GM12878 (cell line): Measurements from ENCODE around the gene TRUB2. TPM values are rescaled to one million over a fixed set of nuclear protein-coding genes. Genes with fewer than 3 reads are reported as not detected.

Experiments
- ATAC-seq: fragments of 200-7000 bp; cut with Tn5 transposase; 3 replicates; pipeline ENCODE4 v1.9.1; 2020; ENCODE audit warnings: mild to moderate bottlenecking, moderate library complexity
- BruUV-seq: library from RNA; stranded (reverse); fragments of 400-500 nt; replicated peaks from 2 replicates; lab custom pipeline; 2021; lab: Mats Ljungman, UMichigan
- CTCF ChIA-PET: fragments of 300-600 bp; sonication (Branson Sonifier 250); formaldehyde crosslinking; extraction: SDS; loops from one replicate; lab custom pipeline; 2021; ENCODE audit warnings: inconsistent platforms; lab: Yijun Ruan, JAX
- POLR2A ChIA-PET: fragments of 350-600 bp; formaldehyde crosslinking; extraction: SDS; loops from one replicate; lab custom pipeline; 2021; ENCODE audit warnings: inconsistent platforms; lab: Charles Lee
- RAD21 ChIA-PET: fragments of 300-600 bp; sonication (Branson Sonifier 250); formaldehyde crosslinking; loops from one replicate; lab custom pipeline; 2023; ENCODE audit warnings: antibody characterized with exemption; ENCODE audit not compliant: unreplicated experiment; lab: Charles Lee
- SMC1A ChIA-PET: fragments of 300-600 bp; sonication (Branson Sonifier 250); formaldehyde crosslinking; loops from one replicate; lab custom pipeline; 2023; ENCODE audit not compliant: unreplicated experiment, uncharacterized antibody; lab: Charles Lee
- DNase-seq: peaks from one replicate; pipeline ENCODE4 v3.0.0-alpha.2; 2011; ENCODE audit warnings: low read depth, low spot score
- FAIRE-seq: peaks from 3 replicates; lab custom pipeline; 2011; peaks lifted over from hg19 to GRCh38; lab: Jason Lieb, UNC
- H2AFZ ChIP-seq: 2 replicates; pipeline ENCODE4 v1.6.0; 2011; ENCODE audit warnings: low read depth, low read length, control low read depth; ENCODE audit not compliant: control insufficient read depth
- H3K27ac ChIP-seq: 2 replicates; pipeline ENCODE4 v1.5.1; 2011; ENCODE audit warnings: control low read depth; ENCODE audit not compliant: control insufficient read depth, insufficient read depth
- H3K27me3 ChIP-seq, 2 experiments: replicated peaks in 1 of 2; 2 replicates each; pipeline versions ENCODE4 v1.6.0 to v1.6.1; 2011; ENCODE audit warnings: low read length in 1 of 2; ENCODE audit not compliant: control insufficient read depth in 2 of 2, insufficient read depth in 2 of 2
- H3K36me3 ChIP-seq, 2 experiments: 2 replicates each; pipeline ENCODE4 v1.5.1; 2011; ENCODE audit warnings: low read length in 1 of 2; ENCODE audit not compliant: control insufficient read depth in 2 of 2, insufficient read depth in 2 of 2
- H3K4me1 ChIP-seq: 2 replicates; pipeline ENCODE4 v1.6.1; 2011; ENCODE audit warnings: mild to moderate bottlenecking, low read length, moderate library complexity, mixed read lengths; ENCODE audit not compliant: control insufficient read depth, insufficient read depth
- H3K4me2 ChIP-seq: 2 replicates; pipeline ENCODE4 v1.6.0; 2011; ENCODE audit warnings: control low read depth; ENCODE audit not compliant: control insufficient read depth, insufficient read depth
- H3K4me3 ChIP-seq: fragments of 200-600 bp; sonication (generic); 2 replicates; pipeline ENCODE4 v1.5.1; 2016
- H3K79me2 ChIP-seq: 2 replicates; pipeline ENCODE4 v1.6.0; 2011; ENCODE audit warnings: low read length; ENCODE audit not compliant: control insufficient read depth, insufficient read depth
- H3K9ac ChIP-seq: 2 replicates; pipeline ENCODE4 v1.8.0; 2011; ENCODE audit warnings: low read length, control low read depth, mixed read lengths; ENCODE audit not compliant: control insufficient read depth, insufficient read depth
- H3K9me3 ChIP-seq: replicated peaks from 3 replicates; pipeline ENCODE4 v1.5.1; 2011; ENCODE audit warnings: mild to moderate bottlenecking, low read length; ENCODE audit not compliant: control insufficient read depth, insufficient read depth
- H4K20me1 ChIP-seq: 2 replicates; pipeline ENCODE4 v1.6.0; 2011; ENCODE audit not compliant: control insufficient read depth, insufficient read depth
- BRCA1 ChIP-seq: IDR thresholded peaks from 2 replicates; pipeline ENCODE4 v1.6.1; 2011; ENCODE audit warnings: low read depth, low read length, improper control_type of control experiment
- CBX5 ChIP-seq: sonication (generic); IDR thresholded peaks from 2 replicates; pipeline ENCODE4 v1.6.1; 2016; ENCODE audit warnings: low read depth, moderate library complexity, mild to moderate bottlenecking, inconsistent platforms
- DPF2 ChIP-seq: fragments of 450-650 bp; IDR thresholded peaks from 2 replicates; pipeline ENCODE4 v1.6.1; 2017; ENCODE audit warnings: mild to moderate bottlenecking
- EGR1 ChIP-seq, 2 experiments: IDR thresholded peaks; 1 replicate in 1 of 2; 2 replicates in 1 of 2; pipeline ENCODE4 v1.6.1; 2011 to 2012; ENCODE audit warnings: low read depth in 2 of 2, low read length in 2 of 2, borderline replicate concordance in 1 of 2, mild to moderate bottlenecking in 1 of 2, moderate library complexity in 1 of 2
- ETV6 ChIP-seq, 2 experiments: fragments of 450-650 bp in 1 of 2; IDR thresholded peaks in 1 of 2; conservative IDR thresholded peaks in 1 of 2; 2 replicates each; pipeline ENCODE4 v1.6.1; 2014; ENCODE audit warnings: antibody characterized with exemption in 1 of 2, borderline replicate concordance in 1 of 2, low read depth in 1 of 2, mild to moderate bottlenecking in 1 of 2, moderate library complexity in 1 of 2
- FOXK2 ChIP-seq: fragments of 450-650 bp; IDR thresholded peaks from 2 replicates; pipeline ENCODE4 v1.6.1; 2017; ENCODE audit warnings: mild to moderate bottlenecking, moderate library complexity
- IKZF1 ChIP-seq: fragments of 450-650 bp; conservative IDR thresholded peaks from 2 replicates; pipeline ENCODE4 v1.6.1; 2017; ENCODE audit warnings: antibody characterized with exemption, mild to moderate bottlenecking
- MXI1 ChIP-seq: fragments of 150-350 bp; IDR thresholded peaks from 2 replicates; pipeline ENCODE4 v1.6.1; 2011; ENCODE audit warnings: low read depth, mild to moderate bottlenecking, inconsistent platforms, low read length, improper control_type of control experiment
- NFIC ChIP-seq: IDR thresholded peaks from 2 replicates; pipeline ENCODE4 v1.6.1; 2012; ENCODE audit warnings: low read depth, mild to moderate bottlenecking, inconsistent platforms, low read length, moderate library complexity
- NRF1 ChIP-seq: conservative IDR thresholded peaks from 2 replicates; pipeline ENCODE4 v1.6.1; 2011; ENCODE audit warnings: mild to moderate bottlenecking, low read depth, low read length, improper control_type of control experiment
- PML ChIP-seq: IDR thresholded peaks from 2 replicates; pipeline ENCODE4 v1.6.1; 2012; ENCODE audit warnings: low read length, inconsistent platforms
- POLR2AphosphoS5 ChIP-seq: IDR thresholded peaks from 2 replicates; pipeline ENCODE4 v1.6.1; 2011; ENCODE audit warnings: mild to moderate bottlenecking, low read length, inconsistent platforms
- TARDBP ChIP-seq: IDR thresholded peaks from 2 replicates; pipeline ENCODE4 v1.6.1; 2016; ENCODE audit warnings: borderline replicate concordance
- ZNF207 ChIP-seq: fragments of 450-650 bp; IDR thresholded peaks from 2 replicates; pipeline ENCODE4 v1.6.1; 2014; ENCODE audit warnings: antibody characterized with exemption, mild to moderate bottlenecking, borderline replicate concordance
- WGBS: methylation state at CpG from one replicate; pipeline ENCODE4 v1.1.6; 2016; ENCODE audit warnings: low lambda C conversion rate; ENCODE audit not compliant: insufficient replicate concordance, insufficient coverage; ENCODE audit errors: missing lambda C conversion rate; 5-methylcytosine and 5-hydroxymethylcytosine counted together
- in situ Hi-C: fragments of 300-500 bp; cut with MboI; formaldehyde crosslinking; loops from 9 replicates; pipeline ENCODE4 v1.14.3; 2018; ENCODE audit warnings: mixed read lengths
- intact Hi-C: fragments of 100-400 bp; cut with micrococcal nuclease; formaldehyde crosslinking; loops from one replicate; pipeline ENCODE4 v1.14.2; 2022; ENCODE audit not compliant: unreplicated experiment
- polyA plus RNA-seq, 11 experiments: library from polyadenylated mRNA; depleted of rRNA in 4 of 11; unstranded in 6 of 11; stranded (reverse) in 5 of 11; fragments of >200 nt; fragmentation: Nextera tagmentation in 4 of 11; fragmentation: Illumina TruSeq in 1 of 11; extraction: Ambion mirVana in 4 of 11; extraction: Trizol in 1 of 11; gene quantifications; 1 replicate in 1 of 11; 2 replicates in 10 of 11; pipeline versions ENCODE4 v1.2.1 to v1.2.3, GENCODE V29; 2011 to 2016; ENCODE audit warnings: inconsistent platforms in 2 of 11, missing spikeins in 2 of 11, low read depth in 1 of 11
- total RNA-seq, 4 experiments: library from RNA; depleted of rRNA in 3 of 4; stranded (reverse); fragments of >200 nt in 3 of 4; fragmentation: Illumina TruSeq in 1 of 4; extraction: Trizol in 1 of 4; gene quantifications; 2 replicates each; pipeline versions ENCODE4 v1.2.1 to v1.2.3, GENCODE V29; 2013 to 2021

Gene TRUB2
- total and polyA plus RNA-seq, 10 of the 15 experiments (the other 5 are each of a cell fraction or from before 2014, with no cell fraction given), result 2.8 to 70.5 (median 37.2) TPM

DNA sequence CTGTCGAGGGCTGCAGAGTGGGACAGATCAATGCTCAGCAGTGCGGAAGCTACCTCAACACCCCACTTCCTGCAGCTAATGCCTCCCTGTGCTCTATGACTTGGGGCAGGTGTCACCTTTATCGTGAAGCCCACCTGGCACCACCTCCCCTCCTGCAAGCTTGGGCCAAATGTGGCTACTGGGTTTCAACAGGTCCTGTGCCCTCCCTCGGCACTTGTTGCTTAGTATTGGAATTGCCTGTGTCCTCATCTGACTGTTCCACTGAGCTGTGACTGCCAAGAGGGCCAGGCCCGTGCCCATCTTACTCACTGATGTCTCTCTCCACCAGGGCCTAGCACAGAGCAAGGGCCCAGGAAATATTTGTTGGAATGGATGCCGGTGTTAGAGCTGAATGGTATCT is 27.5 kb upstream of the TRUB2 start:
- Histone ChIP-seq H3K4me1 (no peaks in the 10 kb centered on the region), H3K4me2 (no peak overlapping the region), H3K79me2 (no peaks in the 10 kb centered on the region), H3K4me3 (no peak overlapping the region), H3K9ac (no peak overlapping the region), H3K27ac (no peak overlapping the region), H3K36me3 (peaks cover 0 to 5% of the 10 kb centered on the region in 2 experiments; a peak in 2 of 4 replicates), H4K20me1 (no peaks in the 10 kb centered on the region), H3K27me3 (no peaks in the 10 kb centered on the region), H2AFZ (no peak overlapping the region), H3K9me3 (no peaks in the 10 kb centered on the region)
- RAD21 ChIA-PET, result no interaction called here
- in situ Hi-C loops, result no loop called here
- DNase-seq (no peak), ATAC-seq (no peak), FAIRE-seq (no peak)
- CTCF ChIA-PET, result no interaction called here
- POLR2A ChIA-PET, result interaction anchor here (0.6 kb wide), 1 partner anchor 21 kb away, joined by 3 read pairs; the partner anchor contains the start of gene URM1
- TF ChIP-seq DPF2 (no peak), FOXK2 (no peak), POLR2AphosphoS5 (no peak), ETV6 (conservative IDR thresholded peaks at IDR 0.05 in 1 of 2, IDR thresholded peaks at IDR 0.05 in 1 of 2; ENCODE audit: borderline replicate concordance in 1 of 2, low read depth in 1 of 2) (no peak)
- SMC1A ChIA-PET, result no interaction called here
- whole genome bisulfite sequencing, result 98% methylated on average over 6 of the region's 6 CpGs
- intact Hi-C loops, result no loop called here
- BruUV-seq, result no TSS peak

DNA sequence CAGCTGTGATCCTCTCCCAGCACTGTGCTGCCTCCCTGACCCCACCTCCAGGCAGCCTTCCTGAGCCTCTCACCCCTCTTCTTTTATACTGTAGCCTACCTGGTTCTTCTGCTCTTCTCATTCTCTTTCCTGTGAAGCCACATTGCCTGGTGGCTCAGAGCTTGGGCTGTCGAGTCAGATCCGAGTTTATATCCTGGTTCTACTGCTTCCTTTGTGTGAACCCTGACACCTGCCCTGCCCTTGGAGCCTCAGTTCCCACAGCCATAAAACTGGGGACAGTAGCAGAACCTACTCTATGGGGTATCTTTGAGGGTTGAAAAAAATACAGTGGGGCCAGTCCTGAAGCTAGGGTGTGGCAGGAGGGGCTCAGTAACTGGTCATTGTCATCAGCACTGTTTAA is 26.9 kb upstream of the TRUB2 start:
- ChIA-PET POLR2A (no interaction called here), RAD21 (no interaction called here), CTCF (no interaction called here), SMC1A (no interaction called here)
- no peak for FAIRE-seq
- DNase-seq, result no peak
- Histone ChIP-seq H3K36me3 (peaks cover 0 to 5% of the 10 kb centered on the region in 2 experiments; a peak in 2 of 4 replicates), H2AFZ (no peak overlapping the region), H3K4me3 (no peak overlapping the region), H3K9ac (no peak overlapping the region), H3K27me3 (no peaks in the 10 kb centered on the region), H3K27ac (no peak overlapping the region), H4K20me1 (no peaks in the 10 kb centered on the region), H3K9me3 (no peaks in the 10 kb centered on the region), H3K4me1 (no peaks in the 10 kb centered on the region), H3K4me2 (no peak overlapping the region), H3K79me2 (no peaks in the 10 kb centered on the region)
- no TSS peak for BruUV-seq
- no peak for ATAC-seq
- 97% methylated on average over 2 of the region's 2 CpGs for WGBS
- in situ Hi-C loops, result no loop called here
- intact Hi-C loops, result no loop called here
- TF ChIP-seq PML (no peak), NFIC (no peak), MXI1 (no peak), BRCA1 (no peak), TARDBP (no peak), POLR2AphosphoS5 (no peak), CBX5 (no peak), IKZF1 (no peak), EGR1 (IDR thresholded peaks at IDR 0.05; ENCODE audit: borderline replicate concordance in 1 of 2, low read depth in 2 of 2, low read length in 2 of 2) (no peak), NRF1 (no peak), ZNF207 (no peak)
